Esophagus muscularis mucosa (tissue), 4 donors: Measurements from ENCODE around the gene METTL26.

Experiments used
- CTCF ChIP-seq, 3 experiments: fragments of 200-600 bp in 2 of 3; fragments of 450-650 bp in 1 of 3; sonication (generic) in 2 of 3; IDR thresholded peaks; one replicate each; pipeline ENCODE4 v1.5.1; 2017 to 2019; ENCODE audit warnings: antibody characterized with exemption in 3 of 3, mild to moderate bottlenecking in 2 of 3, moderate library complexity in 1 of 3
- EP300 ChIP-seq: sonication (generic); formaldehyde crosslinking; IDR thresholded peaks from one replicate; pipeline ENCODE4 v1.6.1; 2017; ENCODE audit warnings: antibody characterized with exemption
- POLR2A ChIP-seq: fragments of 450-650 bp; IDR thresholded peaks from one replicate; pipeline ENCODE4 v1.6.1; 2017; ENCODE audit warnings: antibody characterized with exemption, moderate library complexity, mild to moderate bottlenecking, low read depth

DNA sequence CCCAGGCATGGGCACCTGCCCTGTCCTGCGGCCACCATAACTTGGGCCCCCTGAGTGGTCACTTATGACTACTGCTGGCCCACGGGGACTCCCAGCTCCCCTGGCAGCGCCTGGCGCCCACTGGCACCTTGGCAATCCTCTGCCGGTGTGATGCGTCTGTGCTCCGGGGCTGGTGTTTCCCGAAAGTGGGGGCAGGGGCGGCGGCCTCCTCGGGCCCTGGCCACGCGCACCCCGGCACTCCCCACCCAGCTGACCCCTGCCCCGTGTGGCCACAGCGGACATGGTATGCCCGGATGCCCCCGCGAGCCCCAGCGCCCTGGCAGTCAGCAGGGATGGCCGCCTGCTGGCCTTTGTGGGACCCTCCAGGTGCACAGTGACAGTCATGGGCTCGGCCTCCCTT, 21.4 kb upstream of the METTL26 start:
- TF ChIP-seq CTCF (IDR thresholded peaks at IDR 0.05) (no peak), POLR2A (no peak), EP300 (no peak)
